GM19238 (cell line): ENCODE measurements around the gene SLC7A8.

Source experiments
- DNase-seq: peaks from one replicate; pipeline ENCODE4 v3.0.0; 2011; ENCODE audit warnings: low spot score; ENCODE audit not compliant: insufficient read length

SLC7A8 gene

GRCh38 chr14:23159532-23159931 lies 23.9 kb downstream of the SLC7A8 start:
- DNase-seq = no peak

- no peak for DNase-seq
Measured at GRCh38 chr14:23158779-23159178, 24.7 kb downstream of the SLC7A8 start.

GRCh38 chr14:23154964-23155587 lies 28.4 kb downstream of the SLC7A8 start:
- no peak for DNase-seq

- no peak for DNase-seq
Measured at GRCh38 chr14:23153851-23154796, 29.3 kb downstream of the SLC7A8 start.

GRCh38 chr14:23151342-23151741 lies 32.1 kb downstream of the SLC7A8 start:
- no peak for DNase-seq

GRCh38 chr14:23149745-23150144 lies 33.7 kb downstream of the SLC7A8 start:
- DNase-seq = no peak

- no peak for DNase-seq
Measured at GRCh38 chr14:23148591-23149249, 34.7 kb downstream of the SLC7A8 start.

- DNase-seq = no peak
Measured at GRCh38 chr14:23147676-23148075, 35.8 kb downstream of the SLC7A8 start.

- DNase-seq = no peak
Measured at GRCh38 chr14:23146980-23147379, 36.5 kb downstream of the SLC7A8 start.

- DNase-seq = no peak
Measured at GRCh38 chr14:23146351-23146910, 37.0 kb downstream of the SLC7A8 start.

- no peak for DNase-seq
Measured at GRCh38 chr14:23145794-23146350, 37.6 kb downstream of the SLC7A8 start.

- no peak for DNase-seq
Measured at GRCh38 chr14:23143911-23144310, 39.5 kb downstream of the SLC7A8 start.

- no peak for DNase-seq
Measured at GRCh38 chr14:23142826-23143225, 40.6 kb downstream of the SLC7A8 start.

- DNase-seq = no peak
Measured at GRCh38 chr14:23141706-23142444, 41.6 kb downstream of the SLC7A8 start.

GRCh38 chr14:23140371-23140770 lies 43.1 kb downstream of the SLC7A8 start:
- no peak for DNase-seq

GRCh38 chr14:23139874-23140273 lies 43.6 kb downstream of the SLC7A8 start:
- DNase-seq = no peak

GRCh38 chr14:23137813-23138535 lies 45.5 kb downstream of the SLC7A8 start:
- DNase-seq = no peak

GRCh38 chr14:23137192-23137812 lies 46.2 kb downstream of the SLC7A8 start:
- DNase-seq = no peak

GRCh38 chr14:23136566-23137133 lies 46.8 kb downstream of the SLC7A8 start:
- DNase-seq = no peak
